ENCODE measurements around the gene AKAP12. TPM values are rescaled to one million over a fixed set of nuclear protein-coding genes. Genes with fewer than 3 reads are reported as not detected.

Gene AKAP12
- total and polyA plus RNA-seq, 2 experiments from 2014 or later, result 90.1 to 137 TPM

GRCh38 chr6:151288712-151289398, 49.1 kb downstream of the AKAP12 start:
- H3K4me1 ChIP-seq (ENCODE audit: insufficient read depth), result peaks cover 26% of the 10 kb centered on the region
- Mint-ChIP-seq H3K4me3 (no peak overlapping the region), H3K36me3 (ENCODE audit: low read depth) (peaks cover 3% of the 10 kb centered on the region; the same call in 1 of the 3 replicates), H3K9me3 (no peaks in the 10 kb centered on the region), H3K4me1 (peaks cover 40% of the 10 kb centered on the region), H3K27ac (no peak overlapping the region), H3K27me3 (ENCODE audit: insufficient read depth, low read depth, poor library complexity) (peaks cover 8% of the 10 kb centered on the region)
- H3K27me3 ChIP-seq (ENCODE audit: insufficient read depth), result no peaks in the 10 kb centered on the region
- no peaks in the 10 kb centered on the region for H3K36me3 ChIP-seq (ENCODE audit: insufficient read depth)
- no peak overlapping the region for H3K4me2 ChIP-seq
- ATAC-seq (no peak), DNase-seq (ENCODE audit: low spot score) (no peak)
- no peak for TF ChIP-seq EZH2phosphoT487 (IDR thresholded peaks at IDR 0.05; ENCODE audit: unreplicated experiment)
- no peak for TF ChIP-seq STAT1 (IDR thresholded peaks at IDR 0.05; ENCODE audit: unreplicated experiment)
- TF ChIP-seq JUNB (IDR thresholded peaks at IDR 0.05; ENCODE audit: unreplicated experiment), result no peak
- no peak for TF ChIP-seq ZNF462 (CRISPR knock-in tag; IDR thresholded peaks at IDR 0.05)
- no peak for TF ChIP-seq CREB1 (CRISPR knock-in tag; IDR thresholded peaks at IDR 0.05; ENCODE audit: low read depth)
- TF ChIP-seq REST (IDR thresholded peaks at IDR 0.05; ENCODE audit: unreplicated experiment), result no peak
- TF ChIP-seq ETS1 (IDR thresholded peaks at IDR 0.05), result no peak
- TF ChIP-seq ZNF331 (CRISPR knock-in tag; IDR thresholded peaks at IDR 0.05; ENCODE audit: low read depth), result no peak
- TF ChIP-seq NANOG (IDR thresholded peaks at IDR 0.05; ENCODE audit: borderline replicate concordance), result no peak
- TF ChIP-seq EZH2 (IDR thresholded peaks at IDR 0.05; ENCODE audit: low read depth, unreplicated experiment), result no peak
- no peak for TF ChIP-seq POLR2AphosphoS5 (IDR thresholded peaks at IDR 0.05; ENCODE audit: low read depth)
- TF ChIP-seq ZNF114 (CRISPR knock-in tag; IDR thresholded peaks at IDR 0.05), result no peak
- TF ChIP-seq CTCF (conservative IDR thresholded peaks at IDR 0.05; ENCODE audit: low read depth in 2 of 2), result no peak
- peaks cover 32% of the 10 kb centered on the region for H4K20me1 ChIP-seq (replicated peaks; ENCODE audit: insufficient read depth)
- H3K9me2 ChIP-seq (ENCODE audit: insufficient read depth), result no peaks in the 10 kb centered on the region
- no peak overlapping the region for H3K27ac ChIP-seq (ENCODE audit: low read depth)
- H3F3A ChIP-seq (replicated peaks; ENCODE audit: low read depth), result no peaks in the 10 kb centered on the region
- no peak overlapping the region for H2AFZ ChIP-seq
- peaks cover 81% of the 10 kb centered on the region for H3K79me2 ChIP-seq (replicated peaks; ENCODE audit: insufficient read depth)
- H3K4me3 ChIP-seq, result no peak overlapping the region

All from GM23338 (cell line).